Smooth muscle cell (in vitro differentiated cells): ENCODE data around the gene RORC. TPM values are rescaled to one million over a fixed set of nuclear protein-coding genes. Genes with fewer than 3 reads are reported as not detected.

Experiments used
- DNase-seq: peaks from one replicate; lab custom pipeline; 2025; ENCODE audit not compliant: unreplicated experiment; lab: John Stamatoyannopoulos, UW
- H2AFZ ChIP-seq: fragments of 200-600 bp; sonication (generic); 2 replicates; pipeline ENCODE4 v1.6.0; 2016; ENCODE audit warnings: antibody characterized with exemption, low read depth, mild to moderate bottlenecking
- H3F3A ChIP-seq: fragments of 200-600 bp; sonication (generic); 2 replicates; pipeline ENCODE4 v1.6.0; 2017; ENCODE audit warnings: antibody characterized with exemption, low read depth
- H3K27ac ChIP-seq: fragments of 200-600 bp; sonication (generic); 2 replicates; pipeline ENCODE4 v1.5.1; 2016; ENCODE audit warnings: low read depth, mild to moderate bottlenecking
- H3K27me3 ChIP-seq: fragments of 200-600 bp; sonication (generic); 2 replicates; pipeline ENCODE4 v1.6.1; 2016; ENCODE audit warnings: low read depth, mild to moderate bottlenecking
- H3K36me3 ChIP-seq: fragments of 200-600 bp; sonication (generic); 2 replicates; pipeline ENCODE4 v1.5.1; 2016; ENCODE audit warnings: low read depth
- H3K4me1 ChIP-seq: fragments of 200-600 bp; sonication (generic); 2 replicates; pipeline ENCODE4 v1.5.1; 2016; ENCODE audit warnings: low read depth
- H3K4me2 ChIP-seq: fragments of 200-600 bp; sonication (generic); 2 replicates; pipeline ENCODE4 v1.6.0; 2016; ENCODE audit warnings: mild to moderate bottlenecking
- H3K4me3 ChIP-seq: fragments of 200-600 bp; sonication (generic); 2 replicates; pipeline ENCODE4 v1.5.1; 2016; ENCODE audit warnings: mild to moderate bottlenecking
- H3K79me2 ChIP-seq: fragments of 200-600 bp; sonication (generic); 2 replicates; pipeline ENCODE4 v1.6.0; 2016; ENCODE audit warnings: low read depth, mild to moderate bottlenecking
- H3K9ac ChIP-seq: fragments of 200-600 bp; sonication (generic); 2 replicates; pipeline ENCODE4 v1.6.0; 2016; ENCODE audit warnings: low read depth
- H3K9me3 ChIP-seq: fragments of 200-600 bp; sonication (generic); replicated peaks from 2 replicates; pipeline ENCODE4 v1.5.1; 2016; ENCODE audit warnings: low read depth
- H4K20me1 ChIP-seq: fragments of 200-600 bp; sonication (generic); 2 replicates; pipeline ENCODE4 v1.6.0; 2016; ENCODE audit warnings: low read depth
- CTCF ChIP-seq: fragments of 200-600 bp; sonication (generic); IDR thresholded peaks from 2 replicates; pipeline ENCODE4 v1.5.1; 2017; ENCODE audit warnings: borderline replicate concordance, mild to moderate bottlenecking, antibody characterized with exemption; ENCODE audit not compliant: insufficient read depth, poor library complexity, severe bottlenecking
- WGBS: methylation state at CpG from one replicate; pipeline ENCODE4 v1.1.7; 2016; ENCODE audit warnings: low lambda C conversion rate; 5-methylcytosine and 5-hydroxymethylcytosine counted together
- polyA plus RNA-seq: library from polyadenylated mRNA; unstranded; fragments of >200 nt; fragmentation: Nextera tagmentation; extraction: Ambion mirVana; gene quantifications from 2 replicates; pipeline ENCODE4 v1.2.1, GENCODE V29; 2016
- total RNA-seq: library from RNA; depleted of rRNA; stranded (reverse); fragments of >200 nt; gene quantifications from 2 replicates; pipeline ENCODE4 v1.2.3, GENCODE V29; 2014

The RORC gene
- total and polyA plus RNA-seq, 2 experiments from 2014 or later = not detected

GRCh38 chr1:151805066-151805820, 26.4 kb downstream of the RORC start, which contains the start of gene LINGO4:
Gene LINGO4, minus strand, starts transcription at chr1:151805419. Its CDS starts 2,715 bp downstream, at chr1:151802704.
- H3F3A ChIP-seq = no peaks in the 10 kb centered on the region
- H2AFZ ChIP-seq = no peak within 1 kb of the TSS
- no peaks in the 10 kb centered on the region for H3K36me3 ChIP-seq
- H3K9ac ChIP-seq = no peak within 1 kb of the TSS
- no peak for DNase-seq
- H3K27ac ChIP-seq = no peak within 1 kb of the TSS
- no peak for TF ChIP-seq CTCF
- no peaks in the 10 kb centered on the region for H3K4me1 ChIP-seq
- H3K27me3 ChIP-seq = peaks cover 14% of the 10 kb centered on the region
- H4K20me1 ChIP-seq = no peaks in the 10 kb centered on the region
- H3K4me3 ChIP-seq = no peak within 1 kb of the TSS
- no peak within 1 kb of the TSS for H3K4me2 ChIP-seq
- H3K79me2 ChIP-seq = no peaks in the 10 kb centered on the region
- 91% methylated on average over 12 of the region's 12 CpGs for WGBS
- H3K9me3 ChIP-seq = no peaks in the 10 kb centered on the region

- 95% methylated on average over 3 of the region's 3 CpGs for WGBS
- Histone ChIP-seq H3K4me2 (no peak overlapping the region), H3K4me1 (no peaks in the 10 kb centered on the region), H3K4me3 (no peak overlapping the region), H3K9ac (no peak overlapping the region), H3K36me3 (no peaks in the 10 kb centered on the region), H3K27ac (no peak overlapping the region), H3K27me3 (peaks cover 14% of the 10 kb centered on the region), H2AFZ (no peak overlapping the region), H3K9me3 (no peaks in the 10 kb centered on the region), H3F3A (no peaks in the 10 kb centered on the region), H3K79me2 (no peaks in the 10 kb centered on the region), H4K20me1 (no peaks in the 10 kb centered on the region)
- TF ChIP-seq CTCF = no peak
- no peak for DNase-seq
Measured at GRCh38 chr1:151803915-151804314, 27.7 kb downstream of the RORC start.

- H3K27me3 ChIP-seq = peaks cover 14% of the 10 kb centered on the region
Measured at GRCh38 chr1:151803164-151803563, 28.4 kb downstream of the RORC start.

More at GRCh38 chr1:151803164-151803563, 28.4 kb downstream of the RORC start:
- Histone ChIP-seq H3K9me3 (no peaks in the 10 kb centered on the region), H2AFZ (no peak overlapping the region), H3K79me2 (no peaks in the 10 kb centered on the region), H3K27ac (no peak overlapping the region), H3F3A (no peaks in the 10 kb centered on the region), H3K4me2 (no peak overlapping the region), H3K4me3 (no peak overlapping the region), H3K4me1 (no peaks in the 10 kb centered on the region), H3K36me3 (no peaks in the 10 kb centered on the region), H4K20me1 (no peaks in the 10 kb centered on the region), H3K9ac (no peak overlapping the region)
- TF ChIP-seq CTCF = no peak
- DNase-seq = no peak
